Gastrocnemius medialis (tissue), 4 donors: Measurements from ENCODE around the gene ALPL.
A peak's percentile ranks its signal among the peaks of the same experiment; 100 is the strongest.

ENCODE experiments used
- CTCF ChIP-seq, 5 experiments: fragments of 450-650 bp in 3 of 5; fragments of 200-600 bp in 2 of 5; sonication (generic) in 2 of 5; IDR thresholded peaks in 4 of 5; conservative IDR thresholded peaks in 1 of 5; 1 replicate in 4 of 5; 2 replicates in 1 of 5; pipeline ENCODE4 v1.5.1; 2016 to 2019; ENCODE audit warnings: antibody characterized with exemption in 5 of 5, mild to moderate bottlenecking in 3 of 5, moderate library complexity in 3 of 5
- POLR2A ChIP-seq, 2 donors: fragments of 450-650 bp; IDR thresholded peaks; one replicate each; pipeline ENCODE4 v1.6.1; 2017; ENCODE audit warnings: antibody characterized with exemption in 2 of 2, mild to moderate bottlenecking in 2 of 2, moderate library complexity in 2 of 2

GRCh38 chr1:21490774-21491487 lies 18.3 kb upstream of the ALPL start:
- peak in 1 of 5 experiments; percentile 29 for TF ChIP-seq CTCF (IDR thresholded peaks at IDR 0.05 in 4 of 5, conservative IDR thresholded peaks at IDR 0.05 in 1 of 5)
- TF ChIP-seq POLR2A (IDR thresholded peaks at IDR 0.05) = no peak
